ENCODE measurements around the gene ACTN4. TPM values are rescaled to one million over a fixed set of nuclear protein-coding genes. Genes with fewer than 3 reads are reported as not detected.
"Not testable (repeated sequence)": the region's sequence is repeated elsewhere in the genome, so short reads cannot be mapped to it uniquely, and the experiment has no call there.

Gene ACTN4
- total RNA-seq, 1 donor from 2014 or later, result 42.3 TPM

DNA sequence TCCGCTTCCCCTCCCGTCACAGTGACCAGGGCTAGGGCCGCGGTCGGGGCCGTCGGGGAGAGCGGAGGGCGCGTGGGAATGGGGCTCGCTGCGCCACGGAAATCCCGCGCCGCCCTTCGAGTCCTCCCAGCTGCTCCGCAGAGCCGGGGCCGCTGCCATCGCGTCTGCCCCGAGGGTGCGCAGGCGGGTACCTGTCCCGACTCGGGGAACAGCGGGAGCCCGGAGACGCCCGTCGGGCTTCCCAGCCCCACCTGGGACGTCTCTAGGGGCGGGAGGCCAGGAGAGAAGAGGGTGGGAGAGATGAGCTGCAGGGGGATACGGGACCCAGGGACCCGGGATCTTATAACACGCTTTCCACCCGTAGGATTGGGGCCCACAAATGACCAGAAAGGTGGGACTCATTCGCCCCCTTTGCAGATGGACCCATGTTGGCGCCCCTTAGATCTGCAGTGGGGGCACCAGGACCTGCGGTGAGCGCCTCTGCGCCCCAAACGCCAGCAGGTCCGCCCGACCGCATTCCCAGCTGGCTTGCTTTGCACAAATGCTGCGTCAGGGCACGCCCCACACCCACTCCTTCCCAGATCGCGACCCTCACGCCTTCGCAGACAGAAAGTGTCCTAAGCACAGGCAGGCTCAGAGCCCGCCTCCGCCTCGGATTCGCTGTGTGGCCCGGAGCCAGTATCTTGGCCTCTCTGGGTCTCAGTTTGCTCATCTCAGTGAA, 122.9 kb downstream of the ACTN4 start:
- not testable (repeated sequence) for H3K36me3 ChIP-seq (ENCODE audit: control insufficient read depth in 3 of 3, insufficient read depth in 3 of 3, low read length in 3 of 3); H3K27ac ChIP-seq (ENCODE audit: low read depth, low read length); H3K9me3 ChIP-seq (ENCODE audit: control insufficient read depth in 3 of 3, low read length in 3 of 3); H3K4me3 ChIP-seq (ENCODE audit: low read length in 3 of 3); H3K4me1 ChIP-seq (ENCODE audit: control insufficient read depth in 3 of 3, insufficient read depth in 3 of 3, low read length in 3 of 3); H3K9ac ChIP-seq (ENCODE audit: low read depth in 1 of 3, low read length in 3 of 3); H3K27me3 ChIP-seq (ENCODE audit: control insufficient read depth in 3 of 3, insufficient read depth in 3 of 3, low read length in 3 of 3)

DNA sequence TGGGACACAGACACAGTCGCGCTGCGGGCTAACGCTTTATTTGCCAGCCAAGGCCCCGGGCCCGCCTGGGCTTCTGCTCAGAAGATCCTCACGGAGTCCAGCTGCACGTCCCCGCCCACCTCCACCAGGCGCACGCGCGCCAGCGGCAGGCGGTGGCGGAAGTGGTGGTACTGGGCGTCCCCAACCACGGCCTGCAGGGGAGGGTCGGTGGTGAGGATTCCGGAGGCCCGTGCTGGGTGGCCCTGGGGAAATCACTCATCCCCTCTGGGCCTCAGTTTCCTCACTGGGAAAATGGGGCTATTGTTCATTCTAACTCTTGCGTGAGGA, 123.5 kb downstream of the ACTN4 start:
- not testable (repeated sequence) for H3K36me3 ChIP-seq (ENCODE audit: control insufficient read depth in 3 of 3, insufficient read depth in 3 of 3, low read length in 3 of 3); H3K4me1 ChIP-seq (ENCODE audit: control insufficient read depth in 3 of 3, insufficient read depth in 3 of 3, low read length in 3 of 3); H3K9me3 ChIP-seq (ENCODE audit: control insufficient read depth in 3 of 3, low read length in 3 of 3); H3K4me3 ChIP-seq (ENCODE audit: low read length in 3 of 3); H3K27ac ChIP-seq (ENCODE audit: low read depth, low read length); H3K27me3 ChIP-seq (ENCODE audit: control insufficient read depth in 3 of 3, insufficient read depth in 3 of 3, low read length in 3 of 3); H3K9ac ChIP-seq (ENCODE audit: low read depth in 1 of 3, low read length in 3 of 3)

DNA sequence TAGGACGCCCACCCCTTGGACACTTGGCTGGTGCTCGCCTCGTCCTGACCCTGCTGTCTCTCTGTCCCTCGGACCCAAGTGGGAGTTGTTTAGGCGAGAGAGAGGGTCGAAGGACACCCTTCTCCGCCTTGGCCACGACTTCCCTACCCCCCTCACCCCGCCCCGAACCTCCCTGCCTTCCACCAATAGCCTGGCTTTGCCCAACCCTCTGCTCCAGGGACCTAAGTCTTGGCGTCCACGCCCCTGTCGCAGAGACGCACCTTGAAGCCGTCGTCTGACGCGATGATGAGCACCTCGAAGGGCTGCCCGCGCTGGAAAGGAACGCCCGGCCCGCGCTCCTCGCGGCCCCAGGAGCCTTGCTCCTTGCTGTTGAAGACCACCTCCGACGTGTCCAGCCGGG, 124.1 kb downstream of the ACTN4 start:
- H3K36me3 ChIP-seq (ENCODE audit: control insufficient read depth in 3 of 3, insufficient read depth in 3 of 3, low read length in 3 of 3); H3K4me3 ChIP-seq (ENCODE audit: low read length in 3 of 3); H3K27ac ChIP-seq (ENCODE audit: low read depth, low read length); H3K27me3 ChIP-seq (ENCODE audit: control insufficient read depth in 3 of 3, insufficient read depth in 3 of 3, low read length in 3 of 3); H3K9ac ChIP-seq (ENCODE audit: low read depth in 1 of 3, low read length in 3 of 3); H3K4me1 ChIP-seq (ENCODE audit: control insufficient read depth in 3 of 3, insufficient read depth in 3 of 3, low read length in 3 of 3); H3K9me3 ChIP-seq (ENCODE audit: control insufficient read depth in 3 of 3, low read length in 3 of 3): not testable (repeated sequence)

DNA sequence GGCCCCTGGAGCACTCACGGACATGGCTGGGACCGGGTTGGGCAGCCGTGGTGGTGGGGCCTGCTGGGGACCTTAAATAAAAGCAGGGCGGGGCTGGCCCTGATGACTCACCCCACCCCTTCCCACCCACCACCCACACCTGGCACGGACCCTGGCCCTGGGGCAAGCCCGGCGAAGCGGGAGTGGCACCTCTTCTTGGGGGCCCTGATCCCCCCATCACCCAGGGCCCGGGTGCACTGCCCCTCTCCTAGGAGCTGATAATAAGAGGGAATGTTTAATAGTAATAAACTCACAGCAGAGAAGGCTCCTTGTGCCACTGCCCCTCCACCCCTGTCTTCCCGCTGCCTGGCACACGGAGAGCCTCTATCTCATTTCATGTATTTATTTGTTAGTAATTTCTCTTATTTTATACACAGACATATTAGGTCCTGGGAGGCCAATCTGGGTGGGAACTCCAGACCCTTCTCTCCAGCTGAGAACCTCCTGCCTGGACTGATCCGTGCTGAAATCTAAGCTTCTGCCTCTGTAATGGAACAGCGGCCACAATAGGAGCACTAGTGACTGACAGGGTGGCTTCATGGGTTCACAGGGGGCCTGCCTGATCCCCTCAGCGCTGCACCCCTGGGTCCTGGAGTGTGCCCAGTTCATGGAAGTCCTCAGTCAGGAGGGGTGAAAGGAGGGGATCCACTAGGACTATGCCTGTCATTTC, 126.2 kb downstream of the ACTN4 start, which contains the start of gene LGALS7:
TSS of gene LGALS7 (minus strand) at position 49 of the 709 bp plus-strand sequence. CDS start at position 24, 25 bp downstream.
- Histone ChIP-seq H3K27me3 (ENCODE audit: control insufficient read depth in 3 of 3, insufficient read depth in 3 of 3, low read length in 3 of 3) (peaks cover 0 to under 1% (median 0%) of the 10 kb centered on the region in 3 donors), H3K9ac (ENCODE audit: low read depth in 1 of 3, low read length in 3 of 3) (no peak within 1 kb of the TSS), H3K27ac (ENCODE audit: low read depth, low read length) (no peak within 1 kb of the TSS), H3K4me3 (ENCODE audit: low read length in 3 of 3) (no peak within 1 kb of the TSS), H3K36me3 (ENCODE audit: control insufficient read depth in 3 of 3, insufficient read depth in 3 of 3, low read length in 3 of 3) (no peaks in the 10 kb centered on the region), H3K4me1 (ENCODE audit: control insufficient read depth in 3 of 3, insufficient read depth in 3 of 3, low read length in 3 of 3) (peaks cover 0 to 7% (median 2%) of the 10 kb centered on the region in 3 donors), H3K9me3 (ENCODE audit: control insufficient read depth in 3 of 3, low read length in 3 of 3) (no peaks in the 10 kb centered on the region)

DNA sequence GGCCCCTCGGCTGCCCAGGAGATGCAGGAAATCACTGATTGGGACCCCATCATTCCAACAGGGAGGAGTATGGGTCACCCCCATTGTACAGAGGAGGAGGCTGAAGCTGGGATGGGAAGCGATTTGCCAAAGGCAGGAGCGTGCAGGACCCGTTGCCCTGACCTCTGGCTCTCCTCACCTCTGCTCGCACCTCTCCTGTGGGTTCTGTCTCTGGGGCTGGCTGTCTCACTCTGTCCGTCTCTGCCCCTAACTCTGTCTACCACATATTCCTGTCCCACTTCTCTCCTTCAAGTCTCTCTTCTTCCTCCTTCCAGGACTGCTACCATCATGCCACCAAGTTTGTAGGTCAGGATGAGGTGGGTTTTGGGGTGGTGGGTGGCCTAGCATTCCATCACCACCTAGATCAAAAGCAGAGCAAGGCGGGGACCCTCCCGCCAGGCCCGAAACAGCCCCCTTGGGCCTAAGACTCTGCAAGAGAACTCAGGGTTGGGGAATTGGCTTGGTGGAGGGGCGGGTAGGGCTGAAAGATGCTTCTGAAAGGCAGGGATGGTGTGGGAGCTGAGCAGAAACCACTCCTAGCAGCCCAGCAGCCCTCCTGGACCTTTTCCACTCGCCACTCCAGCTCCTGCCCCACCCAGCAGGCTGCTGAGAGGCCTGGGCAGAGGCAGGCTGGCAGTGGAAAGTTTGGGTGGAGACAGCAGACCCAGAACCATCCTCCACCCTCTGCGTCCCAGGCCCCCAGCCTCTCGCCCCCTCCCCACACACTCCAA, 126.9 kb downstream of the ACTN4 start:
- H3K4me1 ChIP-seq (ENCODE audit: control insufficient read depth in 3 of 3, insufficient read depth in 3 of 3, low read length in 3 of 3), result peaks cover 0 to 7% (median 2%) of the 10 kb centered on the region in 3 donors
- no peaks in the 10 kb centered on the region for H3K9me3 ChIP-seq (ENCODE audit: control insufficient read depth in 3 of 3, low read length in 3 of 3)
- H3K27ac ChIP-seq (ENCODE audit: low read depth, low read length), result no peak overlapping the region
- no peak overlapping the region for H3K9ac ChIP-seq (ENCODE audit: low read depth in 1 of 3, low read length in 3 of 3)
- H3K27me3 ChIP-seq (ENCODE audit: control insufficient read depth in 3 of 3, insufficient read depth in 3 of 3, low read length in 3 of 3), result peaks cover 0 to 3% (median 0%) of the 10 kb centered on the region in 3 donors
- H3K36me3 ChIP-seq (ENCODE audit: control insufficient read depth in 3 of 3, insufficient read depth in 3 of 3, low read length in 3 of 3), result no peaks in the 10 kb centered on the region
- H3K4me3 ChIP-seq (ENCODE audit: low read length in 3 of 3), result no peak overlapping the region

DNA sequence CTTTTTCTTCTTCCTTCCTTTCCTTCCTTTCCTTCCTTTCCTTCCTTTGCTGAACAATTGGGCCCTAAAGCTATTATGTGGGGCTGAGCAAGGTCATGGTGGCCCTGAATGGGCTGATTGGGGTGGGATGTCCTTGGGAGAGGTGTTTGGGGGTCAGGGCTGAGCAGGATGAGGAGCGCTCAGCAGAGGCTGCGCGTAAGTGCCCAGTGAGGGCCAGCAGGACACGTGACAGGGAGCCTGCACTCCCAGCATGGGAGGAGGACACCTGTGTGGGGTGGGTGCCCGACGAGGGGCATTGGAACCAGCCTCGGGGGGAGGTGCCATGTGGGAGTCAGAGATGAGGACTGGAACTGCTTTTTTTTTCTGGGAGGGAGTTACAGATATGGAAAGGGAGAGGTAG, 131.3 kb downstream of the ACTN4 start:
- Histone ChIP-seq H3K4me3 (ENCODE audit: low read length in 3 of 3) (no peak overlapping the region), H3K9me3 (ENCODE audit: control insufficient read depth in 3 of 3, low read length in 3 of 3) (no peaks in the 10 kb centered on the region), H3K27ac (ENCODE audit: low read depth, low read length) (no peak overlapping the region), H3K36me3 (ENCODE audit: control insufficient read depth in 3 of 3, insufficient read depth in 3 of 3, low read length in 3 of 3) (no peaks in the 10 kb centered on the region), H3K4me1 (ENCODE audit: control insufficient read depth in 3 of 3, insufficient read depth in 3 of 3, low read length in 3 of 3) (no peaks in the 10 kb centered on the region), H3K27me3 (ENCODE audit: control insufficient read depth in 3 of 3, insufficient read depth in 3 of 3, low read length in 3 of 3) (peaks cover 0 to 5% (median 0%) of the 10 kb centered on the region in 3 donors), H3K9ac (ENCODE audit: low read depth in 1 of 3, low read length in 3 of 3) (no peak overlapping the region)

DNA sequence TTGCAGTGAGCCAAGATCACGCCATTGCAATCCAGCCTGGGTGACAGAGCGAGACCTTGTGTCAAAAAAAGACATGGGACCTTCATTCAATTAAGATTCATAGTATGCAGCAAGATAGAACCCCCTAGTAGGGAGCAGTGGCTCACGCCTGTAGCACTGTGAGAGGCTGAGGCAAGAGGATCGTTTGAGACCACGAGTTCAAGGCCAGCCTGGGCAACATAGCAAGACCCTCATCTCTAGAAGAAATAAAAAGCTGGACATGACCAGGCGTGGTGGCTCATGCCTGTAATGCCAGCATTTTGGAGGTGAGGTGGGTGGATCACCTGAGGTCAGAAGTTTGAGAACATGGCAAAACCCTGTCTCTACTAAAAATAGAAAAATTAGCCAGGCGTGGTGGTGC, 133.0 kb downstream of the ACTN4 start:
- H3K9ac ChIP-seq (ENCODE audit: low read depth in 1 of 3, low read length in 3 of 3), result no peak overlapping the region
- no peaks in the 10 kb centered on the region for H3K4me1 ChIP-seq (ENCODE audit: control insufficient read depth in 3 of 3, insufficient read depth in 3 of 3, low read length in 3 of 3)
- H3K9me3 ChIP-seq (ENCODE audit: control insufficient read depth in 3 of 3, low read length in 3 of 3), result no peaks in the 10 kb centered on the region
- no peak overlapping the region for H3K27ac ChIP-seq (ENCODE audit: low read depth, low read length)
- no peaks in the 10 kb centered on the region for H3K36me3 ChIP-seq (ENCODE audit: control insufficient read depth in 3 of 3, insufficient read depth in 3 of 3, low read length in 3 of 3)
- no peak overlapping the region for H3K4me3 ChIP-seq (ENCODE audit: low read length in 3 of 3)
- H3K27me3 ChIP-seq (ENCODE audit: control insufficient read depth in 3 of 3, insufficient read depth in 3 of 3, low read length in 3 of 3), result peaks cover 0 to 5% (median 0%) of the 10 kb centered on the region in 3 donors

DNA sequence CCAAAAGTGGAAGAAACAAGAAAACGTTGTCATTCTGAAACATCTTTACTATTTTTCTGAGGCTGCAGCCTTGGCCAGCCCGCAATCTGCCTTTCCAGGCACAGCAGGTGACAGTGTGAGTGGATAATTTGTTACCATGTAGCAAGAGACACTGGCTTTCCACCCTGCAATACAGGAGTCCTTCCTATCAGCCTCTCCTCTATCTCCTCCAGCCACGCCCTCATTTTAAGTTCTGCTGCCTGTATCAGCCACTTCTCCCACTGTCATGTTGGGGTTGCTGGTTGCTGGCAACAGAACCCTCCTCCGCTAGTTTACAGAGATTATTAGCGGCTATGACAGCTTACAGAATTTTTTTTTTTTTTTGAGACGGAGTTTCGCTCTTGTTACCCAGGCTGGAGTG, 133.6 kb downstream of the ACTN4 start:
- no peak overlapping the region for H3K4me3 ChIP-seq (ENCODE audit: low read length in 3 of 3)
- H3K27ac ChIP-seq (ENCODE audit: low read depth, low read length), result no peak overlapping the region
- no peaks in the 10 kb centered on the region for H3K9me3 ChIP-seq (ENCODE audit: control insufficient read depth in 3 of 3, low read length in 3 of 3)
- H3K27me3 ChIP-seq (ENCODE audit: control insufficient read depth in 3 of 3, insufficient read depth in 3 of 3, low read length in 3 of 3), result peaks cover 0 to 5% (median 0%) of the 10 kb centered on the region in 3 donors
- no peaks in the 10 kb centered on the region for H3K36me3 ChIP-seq (ENCODE audit: control insufficient read depth in 3 of 3, insufficient read depth in 3 of 3, low read length in 3 of 3)
- no peak overlapping the region for H3K9ac ChIP-seq (ENCODE audit: low read depth in 1 of 3, low read length in 3 of 3)
- no peaks in the 10 kb centered on the region for H3K4me1 ChIP-seq (ENCODE audit: control insufficient read depth in 3 of 3, insufficient read depth in 3 of 3, low read length in 3 of 3)

All from skeletal muscle tissue (tissue), 4 donors.